CD4-positive, alpha-beta T cell (primary cell): Measurements from ENCODE around the gene NXPE1. TPM values are rescaled to one million over a fixed set of nuclear protein-coding genes. Genes with fewer than 3 reads are reported as not detected.

Experiments
- ATAC-seq: fragments of 200-7000 bp; cut with Tn5 transposase; one replicate; pipeline ENCODE4 v1.10.0; 2022; ENCODE audit warnings: mild to moderate bottlenecking; ENCODE audit not compliant: poor library complexity
- CTCF ChIA-PET: fragments of 350-600 bp; sonication (Branson Sonifier 250); formaldehyde crosslinking; loops from one replicate; lab custom pipeline; 2021; ENCODE audit warnings: antibody characterized with exemption, inconsistent platforms; lab: Charles Lee
- POLR2A ChIA-PET: fragments of 350-600 bp; sonication (Branson Sonifier 250); formaldehyde crosslinking; loops from one replicate; lab custom pipeline; 2021; ENCODE audit warnings: antibody characterized with exemption, inconsistent platforms; lab: Charles Lee
- DNase-seq, 14 experiments: peaks; one replicate each; pipeline ENCODE4 v3.0.0-alpha.2; 2013 to 2020; ENCODE audit warnings: mixed read lengths in 2 of 14
- H3K27ac ChIP-seq, 2 donors: one replicate each; pipeline versions ENCODE4 v1.5.1 to v1.7.0; 2013; ENCODE audit warnings: low read length in 2 of 2, low read depth in 1 of 2, mild to moderate bottlenecking in 1 of 2
- H3K27me3 ChIP-seq, 2 experiments: 1 replicate in 1 of 2; 2 replicates in 1 of 2; pipeline versions ENCODE4 v1.6.1 to v1.7.0; 2013; ENCODE audit warnings: low read length in 2 of 2, control low read depth in 1 of 2, mild to moderate bottlenecking in 1 of 2, moderate library complexity in 1 of 2; ENCODE audit not compliant: insufficient read depth in 2 of 2, control insufficient read depth in 1 of 2
- H3K36me3 ChIP-seq: one replicate; pipeline ENCODE4 v1.6.1; 2013; ENCODE audit warnings: low read length, control low read depth; ENCODE audit not compliant: insufficient read depth
- H3K4me1 ChIP-seq: one replicate; pipeline ENCODE4 v1.6.1; 2013; ENCODE audit warnings: low read length, control low read depth; ENCODE audit not compliant: insufficient read depth
- H3K4me3 ChIP-seq: one replicate; pipeline ENCODE4 v1.5.1; 2013; ENCODE audit warnings: mild to moderate bottlenecking, low read length, moderate library complexity
- H3K9me3 ChIP-seq, 2 experiments: 1 replicate in 1 of 2; 2 replicates in 1 of 2; pipeline versions ENCODE4 v1.6.1 to v1.7.0; 2013; ENCODE audit warnings: low read length in 2 of 2, mild to moderate bottlenecking in 2 of 2, control low read depth in 1 of 2, moderate library complexity in 1 of 2; ENCODE audit not compliant: control insufficient read depth in 1 of 2, insufficient read depth in 1 of 2
- H3K27ac Mint-ChIP-seq: one replicate; pipeline ENCODE4 v1.8.0; 2020; ENCODE audit warnings: mixed read lengths
- H3K27me3 Mint-ChIP-seq: one replicate; pipeline ENCODE4 v1.8.0; 2021; ENCODE audit warnings: mixed read lengths
- H3K36me3 Mint-ChIP-seq: one replicate; pipeline ENCODE4 v1.8.0; 2021; ENCODE audit warnings: low read depth, mixed read lengths
- H3K4me1 Mint-ChIP-seq: one replicate; pipeline ENCODE4 v1.8.0; 2021; ENCODE audit warnings: low read depth, mixed read lengths
- H3K4me3 Mint-ChIP-seq: one replicate; pipeline ENCODE4 v1.8.0; 2020; ENCODE audit warnings: mild to moderate bottlenecking, mixed read lengths
- H3K9me3 Mint-ChIP-seq: one replicate; pipeline ENCODE4 v1.8.0; 2020; ENCODE audit warnings: mixed read lengths
- intact Hi-C, 2 experiments: fragments of 100-400 bp; cut with DNase I in 1 of 2; cut with micrococcal nuclease in 1 of 2; formaldehyde crosslinking; loops; one replicate each; pipeline versions ENCODE4 v1.15.1 to v1.9.0; 2023 to 2025; cut with DNase I, micrococcal nuclease
- total RNA-seq, 174 experiments: library from RNA in 2 of 174; stranded (reverse) in 2 of 174; gene quantifications; one replicate each; pipeline ENCODE4 v1.2.3 and lab custom pipeline; 2021 to 2026
- TF ChIP-seq, protein P1 (sequence below): fragments of 200-600 bp; IDR thresholded peaks from one replicate; pipeline ENCODE4 v1.8.0; 2022; ENCODE audit warnings: antibody characterized with exemption, mild to moderate bottlenecking

NXPE1 gene
- total RNA-seq, 2 experiments from 2014 or later: not detected

- intact Hi-C loops: no loop called here
- H3K4me1 ChIP-seq: no peaks in the 10 kb centered on the region
- H3K27ac ChIP-seq: no peak overlapping the region
- no peak for DNase-seq
- no peaks in the 10 kb centered on the region for H3K9me3 Mint-ChIP-seq
- no peak overlapping the region for H3K4me3 Mint-ChIP-seq
- POLR2A ChIA-PET: no interaction called here
- TF ChIP-seq, protein P1, sequence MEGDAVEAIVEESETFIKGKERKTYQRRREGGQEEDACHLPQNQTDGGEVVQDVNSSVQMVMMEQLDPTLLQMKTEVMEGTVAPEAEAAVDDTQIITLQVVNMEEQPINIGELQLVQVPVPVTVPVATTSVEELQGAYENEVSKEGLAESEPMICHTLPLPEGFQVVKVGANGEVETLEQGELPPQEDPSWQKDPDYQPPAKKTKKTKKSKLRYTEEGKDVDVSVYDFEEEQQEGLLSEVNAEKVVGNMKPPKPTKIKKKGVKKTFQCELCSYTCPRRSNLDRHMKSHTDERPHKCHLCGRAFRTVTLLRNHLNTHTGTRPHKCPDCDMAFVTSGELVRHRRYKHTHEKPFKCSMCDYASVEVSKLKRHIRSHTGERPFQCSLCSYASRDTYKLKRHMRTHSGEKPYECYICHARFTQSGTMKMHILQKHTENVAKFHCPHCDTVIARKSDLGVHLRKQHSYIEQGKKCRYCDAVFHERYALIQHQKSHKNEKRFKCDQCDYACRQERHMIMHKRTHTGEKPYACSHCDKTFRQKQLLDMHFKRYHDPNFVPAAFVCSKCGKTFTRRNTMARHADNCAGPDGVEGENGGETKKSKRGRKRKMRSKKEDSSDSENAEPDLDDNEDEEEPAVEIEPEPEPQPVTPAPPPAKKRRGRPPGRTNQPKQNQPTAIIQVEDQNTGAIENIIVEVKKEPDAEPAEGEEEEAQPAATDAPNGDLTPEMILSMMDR: no peak
- no peaks in the 10 kb centered on the region for H3K4me1 Mint-ChIP-seq
- no peak for ATAC-seq
- H3K4me3 ChIP-seq: no peak overlapping the region
- H3K9me3 ChIP-seq: no peaks in the 10 kb centered on the region
- H3K36me3 Mint-ChIP-seq: no peaks in the 10 kb centered on the region
- H3K36me3 ChIP-seq: no peaks in the 10 kb centered on the region
- H3K27me3 Mint-ChIP-seq: no peaks in the 10 kb centered on the region
- CTCF ChIA-PET: no interaction called here
- H3K27ac Mint-ChIP-seq: no peak overlapping the region
- H3K27me3 ChIP-seq: no peaks in the 10 kb centered on the region
These were observed 35.0 kb upstream of the NXPE1 start for GRCh38 chr11:114594703-114595102.

- Histone ChIP-seq H3K4me1 (no peaks in the 10 kb centered on the region), H3K4me3 (no peak overlapping the region), H3K9me3 (peaks cover 9 to 31% of the 10 kb centered on the region in 2 experiments), H3K36me3 (no peaks in the 10 kb centered on the region), H3K27ac (no peak overlapping the region), H3K27me3 (no peaks in the 10 kb centered on the region)
- POLR2A ChIA-PET: no interaction called here
- Mint-ChIP-seq H3K9me3 (peaks cover 24% of the 10 kb centered on the region), H3K4me3 (no peak overlapping the region), H3K36me3 (peaks cover 4% of the 10 kb centered on the region), H3K27me3 (peaks cover 5% of the 10 kb centered on the region), H3K4me1 (no peaks in the 10 kb centered on the region), H3K27ac (no peak overlapping the region)
- intact Hi-C loops: no loop called here
- no peak for DNase-seq
- no peak for ATAC-seq
- TF ChIP-seq, protein P1: no peak
- CTCF ChIA-PET: no interaction called here
These were observed 27.8 kb upstream of the NXPE1 start for GRCh38 chr11:114587398-114587953.

DNA sequence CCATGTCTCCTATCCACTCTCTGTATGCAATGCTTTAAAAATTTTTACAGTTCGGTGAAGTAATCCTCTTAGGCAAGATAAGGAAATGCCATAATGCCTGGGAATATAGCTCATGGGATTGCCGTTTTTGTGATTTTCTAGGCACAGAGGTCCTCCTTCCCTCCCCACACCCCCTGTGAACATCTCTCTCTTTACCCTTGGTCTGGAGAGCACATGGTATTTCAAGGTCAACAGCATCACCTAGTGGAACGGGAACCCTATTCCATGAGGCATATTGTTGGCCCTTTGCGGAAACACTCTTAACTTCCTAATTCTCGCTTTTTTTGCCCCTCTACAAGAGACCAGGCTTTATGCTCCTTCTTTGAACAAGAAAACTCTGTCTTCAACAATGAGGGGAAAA, 27.1 kb upstream of the NXPE1 start:
- POLR2A ChIA-PET: no interaction called here
- Mint-ChIP-seq H3K9me3 (peaks cover 24% of the 10 kb centered on the region), H3K36me3 (peaks cover 4% of the 10 kb centered on the region), H3K27ac (no peak overlapping the region), H3K4me3 (no peak overlapping the region), H3K4me1 (no peaks in the 10 kb centered on the region), H3K27me3 (peaks cover 5% of the 10 kb centered on the region)
- TF ChIP-seq, protein P1: no peak
- no peak for ATAC-seq
- Histone ChIP-seq H3K27me3 (no peaks in the 10 kb centered on the region), H3K9me3 (peaks cover 11 to 31% of the 10 kb centered on the region in 2 experiments), H3K4me3 (no peak overlapping the region), H3K4me1 (no peaks in the 10 kb centered on the region), H3K36me3 (no peaks in the 10 kb centered on the region), H3K27ac (no peak overlapping the region)
- CTCF ChIA-PET: no interaction called here
- intact Hi-C loops: no loop called here
- DNase-seq: no peak
